ENCODE data around the gene ACTC1. TPM values are rescaled to one million over a fixed set of nuclear protein-coding genes. Genes with fewer than 3 reads are reported as not detected.
"Not testable (repeated sequence)": the region's sequence is repeated elsewhere in the genome, so short reads cannot be mapped to it uniquely, and the experiment has no call there.

ACTC1 gene
- polyA plus RNA-seq, 3 donors: not detected

DNA sequence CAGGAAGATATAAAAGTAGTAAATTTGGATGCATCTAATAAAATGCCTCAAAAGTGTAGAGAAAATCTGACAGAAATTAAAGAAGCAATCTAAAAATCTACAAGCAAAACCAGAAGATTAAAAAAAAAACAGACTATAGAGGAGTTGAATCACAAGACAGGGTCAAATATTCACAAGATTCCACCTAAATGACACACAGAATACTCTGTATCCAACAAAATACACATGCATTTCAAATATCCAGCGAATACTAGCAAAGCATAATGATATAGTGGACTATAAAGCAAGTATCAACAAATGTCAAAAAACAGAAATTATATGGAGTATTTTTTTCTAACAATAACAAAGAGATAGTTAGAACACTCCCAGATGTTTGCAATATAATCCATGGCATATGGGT, 20.5 kb upstream of the ACTC1 start:
- no CpG with 5 or more reads among the region's 1 CpG for whole genome bisulfite sequencing (ENCODE audit: insufficient coverage)
- Mint-ChIP-seq H3K36me3 (no peaks in the 10 kb centered on the region), H3K4me3 (no peak overlapping the region), H3K27ac (no peak overlapping the region), H3K9me3 (peaks cover 0 to 5% (median 1%) of the 10 kb centered on the region in 7 donors), H3K4me1 (no peaks in the 10 kb centered on the region), H3K27me3 (ENCODE audit: low read depth in 3 of 3) (peaks cover 7 to 12% (median 9%) of the 10 kb centered on the region in 3 donors)
- TF ChIP-seq, protein P1, sequence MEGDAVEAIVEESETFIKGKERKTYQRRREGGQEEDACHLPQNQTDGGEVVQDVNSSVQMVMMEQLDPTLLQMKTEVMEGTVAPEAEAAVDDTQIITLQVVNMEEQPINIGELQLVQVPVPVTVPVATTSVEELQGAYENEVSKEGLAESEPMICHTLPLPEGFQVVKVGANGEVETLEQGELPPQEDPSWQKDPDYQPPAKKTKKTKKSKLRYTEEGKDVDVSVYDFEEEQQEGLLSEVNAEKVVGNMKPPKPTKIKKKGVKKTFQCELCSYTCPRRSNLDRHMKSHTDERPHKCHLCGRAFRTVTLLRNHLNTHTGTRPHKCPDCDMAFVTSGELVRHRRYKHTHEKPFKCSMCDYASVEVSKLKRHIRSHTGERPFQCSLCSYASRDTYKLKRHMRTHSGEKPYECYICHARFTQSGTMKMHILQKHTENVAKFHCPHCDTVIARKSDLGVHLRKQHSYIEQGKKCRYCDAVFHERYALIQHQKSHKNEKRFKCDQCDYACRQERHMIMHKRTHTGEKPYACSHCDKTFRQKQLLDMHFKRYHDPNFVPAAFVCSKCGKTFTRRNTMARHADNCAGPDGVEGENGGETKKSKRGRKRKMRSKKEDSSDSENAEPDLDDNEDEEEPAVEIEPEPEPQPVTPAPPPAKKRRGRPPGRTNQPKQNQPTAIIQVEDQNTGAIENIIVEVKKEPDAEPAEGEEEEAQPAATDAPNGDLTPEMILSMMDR (IDR thresholded peaks at IDR 0.05): no peak
- no peak overlapping the region for H3K9ac ChIP-seq (ENCODE audit: insufficient read depth, low read length, poor library complexity, severe bottlenecking)
- H3K4me3 ChIP-seq (replicated peaks in 1 of 3; ENCODE audit: low read depth in 2 of 3, low read length in 3 of 3): no peak overlapping the region
- no peaks in the 10 kb centered on the region for H3K4me1 ChIP-seq (ENCODE audit: control insufficient read depth in 1 of 2, insufficient read depth in 2 of 2, low read length in 2 of 2)
- no peak overlapping the region for H3K4me2 ChIP-seq (replicated peaks; ENCODE audit: extremely low read depth, low read length, poor library complexity, severe bottlenecking)
- H3K79me2 ChIP-seq (ENCODE audit: insufficient read depth, low read length): no peaks in the 10 kb centered on the region
- no peaks in the 10 kb centered on the region for H3K9me3 ChIP-seq (replicated peaks in 1 of 2; ENCODE audit: control insufficient read depth in 1 of 2, insufficient read depth in 1 of 2, low read length in 2 of 2)
- H3K27me3 ChIP-seq (ENCODE audit: control insufficient read depth in 2 of 2, insufficient read depth in 2 of 2, low read length in 2 of 2): no peaks in the 10 kb centered on the region
- intact Hi-C loops (cut with micrococcal nuclease): no loop called here
- H3K27ac ChIP-seq (ENCODE audit: low read depth in 1 of 2, low read length in 2 of 2): no peak overlapping the region
- no peaks in the 10 kb centered on the region for H4K20me1 ChIP-seq (ENCODE audit: insufficient read depth, low read length)
- DNase-seq: no peak
- H2AFZ ChIP-seq (ENCODE audit: insufficient read depth, low read depth, low read length, poor library complexity, severe bottlenecking): no peak overlapping the region
- H3K36me3 ChIP-seq (replicated peaks in 1 of 2; ENCODE audit: control insufficient read depth in 1 of 2, insufficient read depth in 2 of 2, low read length in 2 of 2): no peaks in the 10 kb centered on the region

DNA sequence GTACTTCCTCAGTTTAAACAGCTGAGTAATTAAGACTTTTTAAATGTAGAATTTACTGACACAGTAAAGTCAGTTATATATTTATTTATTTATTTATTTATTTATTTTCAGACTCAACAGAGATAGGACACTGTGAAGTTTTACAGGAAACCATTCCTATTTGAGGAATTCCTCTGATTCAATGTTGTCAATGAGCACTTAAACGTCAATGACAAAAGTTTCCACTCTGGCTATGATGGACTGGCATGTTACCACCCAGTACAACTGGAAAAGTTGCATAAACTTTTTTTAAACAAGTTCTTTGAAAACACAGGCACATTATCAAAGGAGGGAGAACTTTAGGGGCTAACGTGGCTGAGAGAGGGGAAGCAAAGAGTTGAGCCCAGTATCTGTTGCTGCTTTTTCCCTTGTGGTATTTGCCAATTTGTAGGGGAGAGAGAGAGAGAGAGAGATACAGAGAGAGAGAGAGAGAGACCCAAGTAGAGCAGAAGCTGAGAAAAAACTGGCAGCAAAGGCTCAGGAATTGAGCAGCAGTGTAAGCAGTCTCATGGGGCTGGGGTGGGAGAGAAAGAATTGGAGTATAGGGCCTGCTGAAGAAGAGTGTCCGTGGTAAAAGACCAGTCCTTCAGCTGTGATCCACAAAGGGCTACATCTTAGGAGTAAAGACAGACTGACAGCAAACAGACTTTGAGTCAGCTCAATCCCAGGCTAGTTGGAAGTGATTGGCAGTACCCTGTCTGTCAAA, 18.3 kb upstream of the ACTC1 start:
- H3K27ac Mint-ChIP-seq: peak overlapping the region in 1 of 7 donors; percentile 38
- H3K27me3 Mint-ChIP-seq (ENCODE audit: low read depth in 3 of 3): peaks cover 7 to 11% (median 9%) of the 10 kb centered on the region in 3 donors
- intact Hi-C loops (cut with micrococcal nuclease): no loop called here

DNA sequence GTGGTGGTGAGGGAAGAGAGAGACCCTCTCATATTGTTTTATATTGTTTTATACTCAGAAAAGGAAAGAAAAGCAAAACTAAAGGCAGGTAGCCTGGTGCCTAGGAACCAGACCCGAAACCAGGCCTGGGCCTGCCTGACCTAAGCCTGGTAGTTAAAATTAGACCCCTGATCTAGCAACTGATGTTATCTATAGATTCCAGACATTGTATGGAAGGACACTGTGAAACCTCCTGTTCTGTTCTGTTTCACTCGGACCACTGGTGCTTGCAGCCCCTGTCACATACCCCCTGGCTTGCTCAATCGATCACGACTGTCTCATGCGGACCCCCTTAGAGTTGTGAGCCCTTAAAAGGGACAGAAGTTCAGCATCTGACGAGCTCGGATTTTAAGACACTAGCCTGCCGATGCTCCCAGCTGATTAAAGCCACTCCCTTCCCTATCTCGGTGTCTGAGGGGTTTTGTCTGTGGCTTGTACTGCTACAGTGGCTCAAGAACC, 17.6 kb upstream of the ACTC1 start:
- H3K4me1 Mint-ChIP-seq; H3K9me3 ChIP-seq (replicated peaks in 1 of 2; ENCODE audit: control insufficient read depth in 1 of 2, insufficient read depth in 1 of 2, low read length in 2 of 2); H3K27ac ChIP-seq (ENCODE audit: low read depth in 1 of 2, low read length in 2 of 2); H4K20me1 ChIP-seq (ENCODE audit: insufficient read depth, low read length); H3K4me2 ChIP-seq (replicated peaks; ENCODE audit: extremely low read depth, low read length, poor library complexity, severe bottlenecking); H3K36me3 ChIP-seq (replicated peaks in 1 of 2; ENCODE audit: control insufficient read depth in 1 of 2, insufficient read depth in 2 of 2, low read length in 2 of 2); H3K79me2 ChIP-seq (ENCODE audit: insufficient read depth, low read length); H3K4me3 Mint-ChIP-seq; H3K4me1 ChIP-seq (ENCODE audit: control insufficient read depth in 1 of 2, insufficient read depth in 2 of 2, low read length in 2 of 2); H2AFZ ChIP-seq (ENCODE audit: insufficient read depth, low read depth, low read length, poor library complexity, severe bottlenecking); H3K36me3 Mint-ChIP-seq; DNase-seq; intact Hi-C loops (cut with micrococcal nuclease); H3K9me3 Mint-ChIP-seq; H3K9ac ChIP-seq (ENCODE audit: insufficient read depth, low read length, poor library complexity, severe bottlenecking); H3K27ac Mint-ChIP-seq; H3K27me3 ChIP-seq (ENCODE audit: control insufficient read depth in 2 of 2, insufficient read depth in 2 of 2, low read length in 2 of 2); H3K4me3 ChIP-seq (replicated peaks in 1 of 3; ENCODE audit: low read depth in 2 of 3, low read length in 3 of 3): not testable (repeated sequence)
- peaks cover 6 to 12% (median 7%) of the 10 kb centered on the region in 3 donors for H3K27me3 Mint-ChIP-seq (ENCODE audit: low read depth in 3 of 3)
- 88% methylated on average over 1 of the region's 9 CpGs for WGBS (ENCODE audit: insufficient coverage)

More for the DNA sequence above, 18.3 kb upstream of the ACTC1 start:
- H3K4me2 ChIP-seq (replicated peaks; ENCODE audit: extremely low read depth, low read length, poor library complexity, severe bottlenecking): no peak overlapping the region
- no peak overlapping the region for H3K4me3 ChIP-seq (replicated peaks in 1 of 3; ENCODE audit: low read depth in 2 of 3, low read length in 3 of 3)
- 84% methylated on average over 3 of the region's 3 CpGs for WGBS (ENCODE audit: insufficient coverage)
- Mint-ChIP-seq H3K9me3 (peaks cover 0 to 6% (median 2%) of the 10 kb centered on the region in 7 donors), H3K4me3 (no peak overlapping the region), H3K36me3 (no peaks in the 10 kb centered on the region), H3K4me1 (no peaks in the 10 kb centered on the region)
- no peak for DNase-seq
- TF ChIP-seq, protein P1 (IDR thresholded peaks at IDR 0.05): no peak
- H4K20me1 ChIP-seq (ENCODE audit: insufficient read depth, low read length): no peaks in the 10 kb centered on the region
- H3K9me3 ChIP-seq (replicated peaks in 1 of 2; ENCODE audit: control insufficient read depth in 1 of 2, insufficient read depth in 1 of 2, low read length in 2 of 2): no peaks in the 10 kb centered on the region
- H3K4me1 ChIP-seq (ENCODE audit: control insufficient read depth in 1 of 2, insufficient read depth in 2 of 2, low read length in 2 of 2): no peaks in the 10 kb centered on the region
- H3K36me3 ChIP-seq (replicated peaks in 1 of 2; ENCODE audit: control insufficient read depth in 1 of 2, insufficient read depth in 2 of 2, low read length in 2 of 2): no peaks in the 10 kb centered on the region
- H3K27me3 ChIP-seq (ENCODE audit: control insufficient read depth in 2 of 2, insufficient read depth in 2 of 2, low read length in 2 of 2): no peaks in the 10 kb centered on the region
- H3K79me2 ChIP-seq (ENCODE audit: insufficient read depth, low read length): no peaks in the 10 kb centered on the region
- H2AFZ ChIP-seq (ENCODE audit: insufficient read depth, low read depth, low read length, poor library complexity, severe bottlenecking): no peak overlapping the region
- H3K9ac ChIP-seq (ENCODE audit: insufficient read depth, low read length, poor library complexity, severe bottlenecking): no peak overlapping the region
- H3K27ac ChIP-seq (ENCODE audit: low read depth in 1 of 2, low read length in 2 of 2): no peak overlapping the region

Data from CD14-positive monocyte (primary cell).